ENCODE measurements around the gene TMEM121B.

The TMEM121B gene

DNA sequence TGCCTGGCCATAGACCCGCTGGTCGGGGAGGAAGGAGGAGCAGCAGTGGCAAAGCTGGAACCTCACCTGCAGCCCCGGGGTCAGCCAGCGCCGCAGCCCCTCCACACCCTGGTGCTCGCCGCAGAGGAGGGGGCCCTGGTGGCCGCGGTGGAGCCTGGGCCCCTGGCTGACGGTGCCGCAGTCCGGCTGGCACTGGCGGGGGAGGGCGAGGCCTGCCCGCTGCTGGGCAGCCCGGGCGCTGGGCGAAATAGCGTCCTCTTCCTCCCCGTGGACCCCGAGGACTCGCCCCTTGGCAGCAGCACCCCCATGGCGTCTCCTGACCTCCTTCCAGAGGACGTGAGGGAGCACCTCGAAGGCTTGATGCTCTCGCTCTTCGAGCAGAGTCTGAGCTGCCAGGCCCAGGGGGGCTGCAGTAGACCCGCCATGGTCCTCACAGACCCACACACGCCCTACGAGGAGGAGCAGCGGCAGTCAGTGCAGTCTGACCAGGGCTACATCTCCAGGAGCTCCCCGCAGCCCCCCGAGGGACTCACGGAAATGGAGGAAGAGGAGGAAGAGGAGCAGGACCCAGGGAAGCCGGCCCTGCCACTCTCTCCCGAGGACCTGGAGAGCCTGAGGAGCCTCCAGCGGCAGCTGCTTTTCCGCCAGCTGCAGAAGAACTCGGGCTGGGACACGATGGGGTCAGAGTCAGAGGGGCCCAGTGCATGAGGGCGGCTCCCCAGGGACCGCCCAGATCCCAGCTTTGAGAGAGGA, 11.9 kb downstream of the TMEM121B start:
- DNase-seq: no peak

- no peak for DNase-seq
These were observed 12.7 kb downstream of the TMEM121B start for GRCh38 chr22:17108256-17109112.

- no peak for DNase-seq
These were observed 13.7 kb downstream of the TMEM121B start for GRCh38 chr22:17107547-17107810.

DNA sequence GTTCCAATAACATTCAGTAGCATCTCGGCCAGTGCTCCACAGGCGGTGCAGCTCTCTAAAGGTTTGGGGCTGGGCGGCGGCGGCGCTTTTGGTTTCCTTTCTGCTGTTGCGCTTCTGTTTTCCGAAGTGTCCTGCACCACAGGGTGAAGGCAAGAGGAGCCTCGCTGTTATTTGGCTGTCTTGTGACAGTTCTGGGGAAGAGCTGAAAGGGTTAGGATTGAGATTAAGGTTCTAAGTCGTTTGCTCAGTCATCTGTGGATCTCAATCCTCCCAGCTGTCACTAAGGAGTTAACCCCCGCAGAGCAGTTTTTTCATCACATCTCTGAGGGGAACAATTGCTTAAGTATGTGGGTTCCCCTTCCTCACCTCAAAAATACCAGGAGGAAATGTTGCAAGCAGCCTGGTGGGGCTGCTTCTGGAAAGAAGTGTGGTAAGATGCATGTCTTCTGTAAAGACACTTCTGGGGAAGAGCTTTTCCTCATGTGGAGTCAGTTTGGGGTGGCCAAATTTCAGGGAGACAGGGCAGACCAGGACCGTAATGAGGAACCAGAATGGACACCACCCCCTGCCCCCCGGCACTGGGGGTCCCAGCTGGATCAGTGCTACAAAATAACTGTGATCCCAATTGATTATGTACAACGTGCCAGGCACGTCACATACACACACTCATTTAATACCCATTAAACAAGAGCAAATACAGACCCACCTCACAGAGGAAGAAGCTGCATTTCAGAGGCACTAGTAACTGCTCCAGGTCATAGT, 14.2 kb downstream of the TMEM121B start:
- DNase-seq: no peak

GRCh38 chr22:17106161-17106784, 14.9 kb downstream of the TMEM121B start:
- DNase-seq: no peak

DNA sequence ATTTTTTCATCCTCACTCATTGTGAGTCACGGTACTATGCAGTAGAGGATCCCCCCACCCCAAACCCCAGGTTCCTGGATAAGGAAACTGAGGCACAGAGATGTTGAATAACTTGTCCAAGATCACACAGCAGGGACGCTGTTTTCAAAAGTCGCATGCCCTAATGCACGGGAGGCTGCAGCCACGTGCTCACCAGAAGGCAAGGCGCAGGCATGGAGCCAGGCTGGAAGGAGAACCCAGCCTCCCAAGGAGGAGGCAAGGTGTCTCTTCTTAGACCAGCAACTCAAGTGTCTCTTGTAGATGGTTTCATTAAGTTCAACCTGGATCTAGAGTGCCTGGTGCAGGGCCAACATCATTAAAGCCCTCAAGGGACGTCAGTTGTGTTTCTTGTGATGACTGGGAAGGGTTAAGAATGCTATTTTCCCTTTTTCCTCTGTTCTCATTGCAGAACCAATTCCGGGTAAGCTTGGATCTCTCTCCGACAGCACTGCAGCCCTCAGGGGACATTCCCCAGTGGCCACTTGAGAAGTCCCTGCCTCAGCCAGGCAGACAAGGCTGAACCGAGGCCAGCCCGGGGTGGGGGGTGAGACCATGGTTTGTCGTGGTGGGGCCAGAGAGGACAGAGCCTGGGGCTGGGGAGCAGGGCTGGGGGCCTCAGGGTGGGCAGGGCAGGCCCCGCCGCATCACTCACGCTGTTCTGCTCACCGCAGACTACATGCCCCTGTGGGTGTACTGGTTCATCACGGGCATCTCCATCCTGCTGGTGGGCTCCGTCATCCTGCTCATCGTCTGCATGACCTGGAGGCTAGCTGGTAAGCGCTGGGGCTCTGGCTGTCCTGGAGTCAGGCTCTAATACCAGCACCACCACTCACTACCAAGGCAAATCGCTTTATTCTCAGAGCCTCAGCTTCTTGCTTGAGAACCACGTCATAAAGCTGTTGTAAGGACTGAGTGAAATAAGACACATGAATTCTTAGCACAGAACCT, 15.7 kb downstream of the TMEM121B start:
- no peak for DNase-seq

DNA sequence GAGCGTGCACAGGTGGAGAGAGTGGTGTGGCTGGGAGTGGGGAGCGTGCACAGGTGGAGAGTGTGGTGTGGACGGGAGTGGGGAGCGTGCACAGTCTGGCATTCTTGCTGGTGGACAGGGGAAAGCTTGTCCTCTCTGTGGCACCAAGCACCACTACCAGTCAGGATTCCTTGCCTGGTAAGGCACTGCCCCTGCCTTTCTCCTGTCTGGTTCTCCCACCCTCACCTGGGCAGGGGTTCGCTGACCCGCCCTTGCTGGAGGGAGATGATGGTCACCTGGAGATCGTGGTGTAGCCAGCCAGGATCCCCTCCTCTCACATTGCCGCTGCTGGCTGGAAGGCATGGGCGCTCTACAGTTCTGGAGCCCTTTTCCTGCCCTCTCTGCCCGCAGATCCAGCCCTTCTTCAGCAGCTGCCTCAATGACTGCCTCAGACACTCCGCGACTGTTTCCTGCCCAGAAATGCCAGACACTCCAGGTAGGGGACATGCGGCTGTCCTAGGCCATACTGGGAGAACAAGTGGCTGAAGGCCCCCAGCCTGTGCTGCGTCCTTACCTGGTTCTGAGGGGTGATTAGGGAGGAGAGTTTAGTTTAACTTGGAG, 16.7 kb downstream of the TMEM121B start:
- DNase-seq: no peak

- DNase-seq: no peak
These were observed 17.8 kb downstream of the TMEM121B start for GRCh38 chr22:17103351-17103750.

DNA sequence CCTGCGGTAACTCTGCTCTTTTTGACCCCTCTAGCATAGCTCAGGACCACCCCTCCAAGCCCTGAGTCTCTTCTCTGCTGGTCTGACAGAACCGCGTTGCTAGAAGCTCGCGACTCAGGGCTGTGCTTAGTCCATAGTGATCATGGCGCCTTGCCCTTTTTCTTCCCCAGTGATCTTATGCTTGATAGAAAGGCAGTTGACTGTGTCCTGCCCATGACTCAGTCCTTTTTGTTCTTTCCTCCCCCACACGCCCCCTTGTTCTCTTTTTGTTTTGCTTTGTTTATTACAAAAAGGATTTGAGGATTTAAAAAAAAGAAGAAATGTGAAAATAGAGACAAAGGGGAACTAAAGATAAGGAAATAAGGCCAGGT, 18.9 kb downstream of the TMEM121B start:
- DNase-seq: no peak

- no peak for DNase-seq
These were observed 19.5 kb downstream of the TMEM121B start for GRCh38 chr22:17101475-17102296.

DNA sequence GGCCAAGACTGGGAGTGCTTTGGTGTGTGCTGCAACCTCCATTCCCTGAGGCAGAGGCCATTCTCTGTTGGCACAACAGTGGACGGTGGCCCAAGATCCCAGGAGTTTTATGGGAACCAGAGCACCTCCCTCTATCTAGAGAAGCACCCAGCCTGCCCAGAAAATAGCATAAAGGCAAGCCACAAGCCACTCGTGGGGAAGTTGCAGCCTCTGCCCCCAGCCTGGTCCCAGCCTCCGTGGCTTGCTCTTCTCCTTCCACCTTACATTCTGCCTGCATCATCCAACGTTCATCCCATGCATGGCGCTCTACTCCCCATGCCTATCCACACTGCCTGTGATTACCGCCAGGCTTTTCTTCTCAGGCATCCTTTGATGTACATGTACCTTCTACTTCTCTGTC, 20.5 kb downstream of the TMEM121B start:
- no peak for DNase-seq

DNA sequence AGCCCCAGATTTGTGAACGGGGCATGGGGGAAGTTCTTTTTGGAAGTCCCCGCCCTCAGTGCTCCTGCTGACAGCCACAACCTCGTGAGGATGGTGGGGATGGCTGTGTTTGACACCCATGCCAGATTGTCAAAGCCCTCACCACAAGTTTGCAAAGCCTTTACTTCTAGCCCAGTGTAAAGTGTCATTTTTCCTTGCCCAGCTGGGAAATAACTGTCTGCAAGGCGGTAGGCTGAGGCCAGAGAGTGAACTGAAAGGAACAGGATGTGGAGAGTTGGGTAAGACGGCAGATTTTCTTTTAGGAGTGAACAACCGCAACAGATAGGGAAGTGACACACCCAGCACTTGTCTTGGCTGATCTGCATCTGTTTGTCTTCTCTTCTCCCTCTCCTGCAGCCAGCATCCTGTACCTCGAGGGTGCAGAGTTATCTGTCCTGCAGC, 22.8 kb downstream of the TMEM121B start:
- no peak for DNase-seq

DNA sequence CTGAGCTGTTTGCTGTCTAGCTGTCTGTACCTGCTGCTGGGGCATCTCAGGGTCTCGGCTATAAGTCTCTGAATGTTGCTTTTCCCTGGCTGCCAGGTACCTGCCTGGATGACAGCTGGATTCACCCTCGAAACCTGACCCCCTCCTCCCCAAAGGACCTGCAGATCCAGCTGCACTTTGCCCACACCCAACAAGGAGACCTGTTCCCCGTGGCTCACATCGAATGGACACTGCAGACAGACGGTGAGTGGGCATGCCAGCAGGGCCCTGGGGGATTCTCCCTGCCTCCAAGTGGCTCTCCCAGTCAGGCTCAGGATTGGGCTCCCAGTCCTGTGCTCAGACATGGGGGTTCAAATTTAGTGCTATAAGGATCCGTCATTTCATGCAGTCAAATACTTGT, 23.5 kb downstream of the TMEM121B start:
- DNase-seq: no peak

GRCh38 chr22:17097062-17097461, 24.1 kb downstream of the TMEM121B start:
- DNase-seq: no peak

DNA sequence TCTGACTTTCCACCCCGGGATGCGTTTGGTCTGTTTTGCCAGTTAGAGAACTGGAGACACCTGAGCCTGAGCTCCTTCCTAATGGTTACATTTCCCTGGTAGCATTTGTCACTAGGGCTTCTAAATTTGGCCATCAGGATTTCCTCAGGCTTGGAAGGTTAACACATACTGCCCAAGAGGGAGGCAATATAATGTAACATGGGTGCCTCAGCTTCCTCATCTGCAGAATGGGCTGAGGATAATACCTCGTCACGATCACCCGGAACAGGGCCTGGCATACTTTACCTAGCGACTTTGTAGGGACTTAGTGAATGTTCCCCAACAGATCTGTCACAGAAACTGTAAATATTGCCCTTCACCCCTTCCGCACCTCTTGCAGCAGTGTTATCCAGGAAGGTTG, 25.1 kb downstream of the TMEM121B start:
- DNase-seq: no peak

GRCh38 chr22:17095538-17095937, 25.6 kb downstream of the TMEM121B start:
- no peak for DNase-seq

DNA sequence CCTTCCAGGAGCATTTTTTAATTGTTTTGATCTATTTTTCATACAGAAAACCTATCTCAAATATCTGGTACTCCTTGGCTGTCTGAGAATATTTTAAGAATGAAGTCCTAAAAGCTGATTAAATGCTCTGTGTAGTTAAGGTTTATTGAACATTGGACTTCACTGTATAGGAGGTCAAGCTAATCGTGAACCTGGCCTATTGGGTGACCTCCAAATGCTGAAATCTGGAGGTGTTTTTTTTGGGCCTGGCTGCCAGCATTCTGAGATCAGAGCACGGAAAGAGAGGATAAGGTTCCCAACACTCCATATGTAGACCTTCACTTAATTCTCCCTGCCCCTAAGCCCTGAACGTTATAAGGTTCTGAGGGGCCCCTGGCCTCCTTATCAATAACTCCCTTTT, 28.1 kb downstream of the TMEM121B start:
- no peak for DNase-seq

- no peak for DNase-seq
These were observed 29.3 kb downstream of the TMEM121B start for GRCh38 chr22:17091851-17092250.

DNA sequence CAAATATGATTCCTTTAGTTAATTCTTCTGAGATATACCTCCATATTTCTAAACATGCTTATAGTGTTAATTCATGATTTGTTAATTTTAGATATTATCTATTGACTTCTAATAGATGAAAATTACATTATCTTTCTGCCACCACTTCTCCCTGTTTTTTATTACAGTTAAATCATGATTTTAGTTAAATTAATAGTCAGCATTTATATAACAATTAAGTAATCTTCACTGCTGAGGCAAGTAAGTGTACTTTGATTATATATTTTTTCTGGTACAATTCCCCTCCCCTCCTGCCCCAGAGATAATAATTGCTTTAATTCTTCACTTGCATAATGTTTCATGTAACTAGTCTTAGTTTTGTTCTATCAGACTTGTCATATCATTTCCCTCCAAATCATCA, 30.6 kb downstream of the TMEM121B start:
- DNase-seq: no peak

DNA sequence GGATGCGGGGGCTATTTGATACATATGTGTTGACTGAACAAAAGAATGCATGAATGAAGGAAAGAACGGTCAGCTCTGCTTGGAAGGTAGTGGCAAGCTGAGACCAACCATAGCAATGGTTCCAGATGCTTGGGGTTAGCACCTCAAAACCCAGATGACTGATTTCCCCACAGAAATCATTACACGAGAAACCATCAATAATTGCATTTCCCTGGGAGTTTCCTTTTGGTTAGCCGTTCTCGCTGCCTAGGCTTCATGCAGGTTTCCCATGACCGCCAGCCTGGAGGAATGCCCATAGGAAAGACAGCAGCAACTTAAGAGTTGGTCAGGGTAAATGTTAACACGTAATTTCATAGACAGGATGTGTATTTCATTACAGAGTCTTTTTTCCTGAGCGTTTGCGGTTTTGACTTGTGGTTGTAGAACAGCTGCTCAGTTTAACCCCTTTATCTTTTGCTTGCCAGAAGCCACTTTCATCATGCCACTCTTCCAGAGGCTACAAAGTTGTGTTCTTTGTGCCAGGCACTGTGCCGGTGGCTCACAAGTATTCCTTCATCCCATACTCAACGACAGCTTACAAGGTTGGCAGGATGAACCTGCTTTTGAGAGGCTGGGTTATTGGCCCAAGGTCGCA, 33.5 kb downstream of the TMEM121B start:
- peak; percentile 20 for DNase-seq

Measured in eye (tissue), 1 donor.